Transverse colon (tissue), 4 donors: ENCODE measurements around the gene TBC1D17. TPM values are rescaled to one million over a fixed set of nuclear protein-coding genes. Genes with fewer than 3 reads are reported as not detected.

Source experiments
- DNase-seq: peaks from one replicate; pipeline ENCODE4 v3.0.0-alpha.2; 2019
- H3K27ac ChIP-seq, 4 donors: fragments of 200-600 bp; sonication (generic); 2 replicates each; pipeline ENCODE4 v1.5.1; 2016 to 2018; ENCODE audit warnings: inconsistent platforms in 4 of 4
- H3K27me3 ChIP-seq: fragments of 200-600 bp; sonication (generic); 2 replicates; pipeline ENCODE4 v1.5.1; 2017; ENCODE audit warnings: inconsistent platforms
- H3K36me3 ChIP-seq, 4 donors: fragments of 200-600 bp; sonication (generic); 2 replicates each; pipeline ENCODE4 v1.5.1; 2017 to 2019; ENCODE audit warnings: inconsistent platforms in 4 of 4
- H3K4me1 ChIP-seq, 4 donors: fragments of 200-600 bp; sonication (generic); 2 replicates each; pipeline ENCODE4 v1.5.1; 2017 to 2020; ENCODE audit warnings: inconsistent platforms in 4 of 4
- H3K4me3 ChIP-seq, 4 donors: fragments of 200-600 bp; sonication (generic); 1 replicate in 1 of 4; 2 replicates in 3 of 4; pipeline versions ENCODE4 v1.5.1 to v1.6.1; 2017 to 2019; ENCODE audit warnings: inconsistent platforms in 4 of 4
- H3K9me3 ChIP-seq, 2 donors: fragments of 200-600 bp; sonication (generic); 2 replicates each; pipeline ENCODE4 v1.5.1; 2017 to 2019; ENCODE audit warnings: inconsistent platforms in 2 of 2
- CTCF ChIP-seq, 5 experiments: fragments of 200-600 bp in 3 of 5; fragments of 450-650 bp in 2 of 5; sonication (generic) in 3 of 5; IDR thresholded peaks; 1 replicate in 2 of 5; 2 replicates in 3 of 5; pipeline ENCODE4 v1.5.1; 2016 to 2017; ENCODE audit warnings: antibody characterized with exemption in 5 of 5, inconsistent platforms in 3 of 5, mild to moderate bottlenecking in 2 of 5, moderate library complexity in 1 of 5
- EP300 ChIP-seq: sonication (generic); formaldehyde crosslinking; IDR thresholded peaks from one replicate; pipeline ENCODE4 v1.6.1; 2017; ENCODE audit warnings: antibody characterized with exemption, low read depth
- POLR2A ChIP-seq: fragments of 450-650 bp; IDR thresholded peaks from one replicate; pipeline ENCODE4 v1.6.1; 2016; ENCODE audit warnings: antibody characterized with exemption, mild to moderate bottlenecking, moderate library complexity
- POLR2AphosphoS5 ChIP-seq, 3 donors: sonication (generic); formaldehyde crosslinking; IDR thresholded peaks; one replicate each; pipeline ENCODE4 v1.6.1; 2016; ENCODE audit warnings: antibody characterized with exemption in 3 of 3
- WGBS, 2 donors: methylation state at CpG; one replicate each; pipeline ENCODE4 v1.1.5; 2018; ENCODE audit warnings: low coverage in 1 of 2; 5-methylcytosine and 5-hydroxymethylcytosine counted together
- in situ Hi-C, 4 donors: fragments of 200-750 bp; cut with MboI; loops; one replicate each; pipeline versions ENCODE4 v1.15.0 to v1.15.1; 2017; ENCODE audit warnings: low sequenced_read_pairs in 3 of 4, low pct_ligation_motif_present in 1 of 4, low pct_unique_long_range_greater_than_20kb in 1 of 4
- intact Hi-C: fragments of 100-400 bp; cut with DNase I; formaldehyde crosslinking; loops from one replicate; pipeline ENCODE4 v1.15.1; 2023; ENCODE audit warnings: low total_unique reads
- total RNA-seq, 4 donors: library from RNA; depleted of rRNA; stranded (reverse); fragments of >200 nt; gene quantifications; one replicate each; pipeline ENCODE4 v1.1.0, GENCODE V29; 2016

TBC1D17 gene
- total RNA-seq, 4 donors from 2014 or later = 26.4 to 80.8 (median 47.9) TPM

GRCh38 chr19:49925486-49925885 lies 48.0 kb downstream of the TBC1D17 start:
- TF ChIP-seq POLR2AphosphoS5 (IDR thresholded peaks at IDR 0.05) (no peak), EP300 (no peak), POLR2A (no peak), CTCF (IDR thresholded peaks at IDR 0.05) (no peak)
- intact Hi-C loops = no loop called here
- Histone ChIP-seq H3K9me3 (no peaks in the 10 kb centered on the region), H3K36me3 (no peaks in the 10 kb centered on the region), H3K4me3 (no peak overlapping the region), H3K4me1 (peaks cover 6 to 22% (median 14%) of the 10 kb centered on the region in 4 donors), H3K27ac (no peak overlapping the region), H3K27me3 (no peaks in the 10 kb centered on the region)
- no peak for DNase-seq
- in situ Hi-C loops = no loop called here
- WGBS, 2 donors = 90 to 91% methylated on average over 5 of the region's 5 CpGs

- 91 to 94% methylated on average over 3 to 10 of the region's 10 CpGs for WGBS, 2 donors
- Histone ChIP-seq H3K27me3 (no peaks in the 10 kb centered on the region), H3K9me3 (no peaks in the 10 kb centered on the region), H3K4me1 (peaks cover 6 to 22% (median 14%) of the 10 kb centered on the region in 4 donors), H3K27ac (no peak overlapping the region), H3K4me3 (no peak overlapping the region), H3K36me3 (no peaks in the 10 kb centered on the region)
- no peak for DNase-seq
- TF ChIP-seq POLR2A (no peak), EP300 (no peak), CTCF (IDR thresholded peaks at IDR 0.05) (no peak), POLR2AphosphoS5 (IDR thresholded peaks at IDR 0.05) (no peak)
- intact Hi-C loops = loop anchor here (1.0 kb wide), 1 partner anchor 48 kb away; no protein-coding TSS in a partner anchor
- in situ Hi-C loops = no loop called here
Observed at GRCh38 chr19:49926515-49926914, 49.0 kb downstream of the TBC1D17 start.

GRCh38 chr19:49927526-49928264 lies 50.2 kb downstream of the TBC1D17 start:
- intact Hi-C loops = no loop called here
- no peak for DNase-seq
- Histone ChIP-seq H3K4me3 (peak overlapping the region in 2 of 4 donors; percentile 91 to 97), H3K4me1 (peaks cover 6 to 22% (median 14%) of the 10 kb centered on the region in 4 donors), H3K9me3 (no peaks in the 10 kb centered on the region), H3K27me3 (no peaks in the 10 kb centered on the region), H3K36me3 (no peaks in the 10 kb centered on the region), H3K27ac (peak overlapping the region; percentile 94 to 99 (median 96))
- in situ Hi-C loops = no loop called here
- TF ChIP-seq POLR2A (no peak), CTCF (IDR thresholded peaks at IDR 0.05) (no peak), POLR2AphosphoS5 (IDR thresholded peaks at IDR 0.05) (no peak), EP300 (no peak)
- WGBS, 2 donors = 75 to 96% methylated on average over 4 to 14 of the region's 14 CpGs

GRCh38 chr19:49929121-49929610 lies 51.7 kb downstream of the TBC1D17 start, which contains the start of the genes ATF5 and NUP62:
ATF5 (plus strand) TSS chr19:49929205; CDS start chr19:49930851, 1,646 bp downstream.
NUP62 (minus strand) TSS chr19:49929504; CDS start chr19:49909807, 19,697 bp downstream.
- Histone ChIP-seq H3K4me3 (peak within 1 kb of the TSS; percentile 88 to 99 (median 94)), H3K27ac (peak within 1 kb of the TSS; percentile 94 to 99 (median 96)), H3K4me1 (peaks cover 6 to 22% (median 14%) of the 10 kb centered on the region in 4 donors), H3K27me3 (no peaks in the 10 kb centered on the region), H3K9me3 (no peaks in the 10 kb centered on the region), H3K36me3 (no peaks in the 10 kb centered on the region)
- intact Hi-C loops = no loop called here
- TF ChIP-seq EP300 (no peak), POLR2AphosphoS5 (IDR thresholded peaks at IDR 0.05) (peak in 2 of 3 donors; percentile 9 to 45)
- WGBS, 2 donors = 0 to 4% methylated on average over 5 to 46 of the region's 48 CpGs
- DNase-seq = peak; percentile 90
- in situ Hi-C loops = no loop called here
